Gastrocnemius medialis (tissue), 4 donors: ENCODE data around the gene NGEF.

Source experiments
- CTCF ChIP-seq, 5 experiments: fragments of 450-650 bp in 3 of 5; fragments of 200-600 bp in 2 of 5; sonication (generic) in 2 of 5; IDR thresholded peaks in 4 of 5; conservative IDR thresholded peaks in 1 of 5; 1 replicate in 4 of 5; 2 replicates in 1 of 5; pipeline ENCODE4 v1.5.1; 2016 to 2019; ENCODE audit warnings: antibody characterized with exemption in 5 of 5, mild to moderate bottlenecking in 3 of 5, moderate library complexity in 3 of 5
- POLR2A ChIP-seq, 2 donors: fragments of 450-650 bp; IDR thresholded peaks; one replicate each; pipeline ENCODE4 v1.6.1; 2017; ENCODE audit warnings: antibody characterized with exemption in 2 of 2, mild to moderate bottlenecking in 2 of 2, moderate library complexity in 2 of 2

DNA sequence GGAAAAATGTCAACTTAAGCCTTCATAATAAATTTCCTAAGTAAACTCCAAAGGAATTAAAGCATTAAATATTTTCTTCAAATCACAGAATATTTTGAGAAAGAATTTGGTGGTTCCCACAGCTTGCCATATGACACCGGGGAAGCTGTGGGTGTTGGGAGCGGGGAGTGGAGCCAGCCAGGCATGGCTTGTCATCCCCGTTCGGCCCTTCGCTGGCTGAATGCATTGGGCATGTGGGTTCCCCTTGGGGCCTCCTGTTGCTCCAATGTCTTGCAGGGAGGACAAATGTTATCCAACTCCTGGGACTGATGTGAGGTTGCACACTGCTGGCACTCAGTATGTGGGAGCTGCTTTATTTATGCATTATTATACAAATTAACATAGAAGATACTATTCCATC, 18.6 kb downstream of the NGEF start:
- TF ChIP-seq POLR2A (IDR thresholded peaks at IDR 0.05) (no peak), CTCF (IDR thresholded peaks at IDR 0.05 in 4 of 5, conservative IDR thresholded peaks at IDR 0.05 in 1 of 5) (no peak)
